HG03025 (cell line): ENCODE data around the gene HSD17B3.
"Not testable (repeated sequence)": the region's sequence is repeated elsewhere in the genome, so short reads cannot be mapped to it uniquely, and the experiment has no call there.

Experiments used
- ATAC-seq: cut with Tn5 transposase; IDR thresholded peaks from one replicate; pipeline ENCODE4 v1.9.1; 2021; ENCODE audit warnings: mild to moderate bottlenecking, moderate library complexity; ENCODE audit not compliant: unreplicated experiment, low FRiP score

Gene HSD17B3

DNA sequence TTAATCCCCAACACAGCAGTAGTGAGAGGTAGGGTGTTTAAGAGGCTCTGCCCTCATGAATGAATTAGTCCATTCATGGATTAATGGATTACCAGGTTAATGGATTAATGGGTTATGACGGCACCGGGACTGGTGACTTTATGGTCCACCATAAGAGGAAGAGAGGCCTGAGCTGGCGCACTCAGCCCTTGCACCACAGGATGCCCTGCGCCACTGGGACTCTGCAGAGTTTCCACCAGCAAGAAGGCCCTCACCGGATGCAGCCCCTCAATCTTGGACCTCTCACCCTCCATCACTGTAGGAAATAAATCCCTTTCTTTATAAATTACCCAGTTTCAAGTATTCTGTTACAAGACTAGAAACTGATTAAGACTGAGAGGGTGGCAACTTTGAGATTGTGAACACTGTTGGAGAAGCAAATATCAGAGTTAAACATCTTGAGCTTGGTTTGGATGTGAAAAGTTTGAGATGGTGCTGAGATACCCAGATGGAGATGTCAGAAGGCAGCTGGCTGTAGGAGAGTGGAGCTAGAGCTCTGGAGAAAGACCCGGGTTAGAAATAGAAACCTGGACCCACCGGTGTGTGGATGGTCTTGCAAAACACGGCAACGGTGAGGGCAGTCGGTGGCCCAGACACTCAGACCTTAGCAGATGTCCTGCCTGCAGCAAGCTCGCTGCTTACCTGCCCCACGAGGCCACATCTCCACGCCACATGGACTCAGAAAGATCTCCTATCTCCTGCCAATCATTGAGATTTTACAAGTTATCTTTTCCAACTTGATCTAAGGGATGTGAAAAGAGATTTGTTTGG lies 98.8 kb downstream of the HSD17B3 start:
- no peak for ATAC-seq

DNA sequence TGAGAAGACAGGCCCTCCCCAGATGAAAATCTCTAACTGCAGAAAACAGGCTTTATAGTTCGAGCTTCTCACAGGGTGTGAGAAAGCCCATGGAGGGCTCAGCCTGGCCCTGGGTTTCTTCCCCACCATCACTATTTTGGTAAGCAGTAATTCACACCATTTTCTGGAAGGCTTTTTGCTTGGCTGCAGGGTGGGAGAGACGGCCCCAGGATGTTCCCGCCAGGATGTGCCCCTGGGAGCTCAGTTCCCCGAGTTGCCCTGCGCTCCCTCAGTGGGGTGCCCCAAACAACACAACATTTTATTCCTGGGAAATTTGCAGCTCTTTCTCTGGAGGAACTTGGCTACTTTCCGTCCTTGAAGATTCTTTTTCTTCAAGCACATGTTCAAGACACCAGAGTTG lies 100.8 kb downstream of the HSD17B3 start:
- no peak for ATAC-seq

DNA sequence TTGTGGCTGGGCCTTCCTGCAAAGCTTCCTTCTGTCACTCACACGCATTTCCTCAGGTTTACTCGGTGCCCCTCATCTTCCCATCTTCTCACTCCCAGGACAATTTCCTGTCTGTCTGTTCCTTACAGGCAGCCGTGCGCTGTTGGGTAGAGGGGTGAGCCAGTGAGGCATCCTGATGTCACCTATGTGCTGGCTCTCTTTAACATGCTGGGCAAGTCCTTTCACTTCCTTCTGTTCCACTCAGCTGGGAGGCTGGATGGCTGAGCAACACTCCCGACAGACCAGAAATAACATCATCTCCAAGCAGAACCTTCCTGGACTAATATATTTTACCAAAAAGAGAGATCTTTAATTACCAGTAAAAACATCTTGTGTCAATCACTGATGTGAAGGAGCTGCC lies 103.0 kb downstream of the HSD17B3 start:
- ATAC-seq: no peak

DNA sequence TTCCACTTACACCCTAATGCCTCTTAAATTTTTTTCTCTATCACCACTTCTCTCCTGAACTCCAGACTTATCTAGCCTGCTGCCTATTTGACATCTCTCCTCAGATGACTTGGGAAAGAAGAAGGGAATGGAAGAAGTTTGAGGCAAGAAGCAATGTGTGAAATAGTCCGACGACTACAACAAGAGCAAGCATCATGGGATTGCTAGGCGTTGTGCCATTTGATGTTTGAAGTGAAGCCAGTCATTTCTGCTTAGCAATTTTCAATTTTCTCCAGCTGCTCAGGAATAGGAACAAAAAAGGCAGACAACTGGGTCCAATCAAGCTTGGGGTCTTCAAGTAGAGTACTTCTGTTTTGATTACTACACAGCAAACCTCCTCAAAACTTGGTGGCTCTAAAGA lies 106.4 kb downstream of the HSD17B3 start:
- ATAC-seq: no peak

DNA sequence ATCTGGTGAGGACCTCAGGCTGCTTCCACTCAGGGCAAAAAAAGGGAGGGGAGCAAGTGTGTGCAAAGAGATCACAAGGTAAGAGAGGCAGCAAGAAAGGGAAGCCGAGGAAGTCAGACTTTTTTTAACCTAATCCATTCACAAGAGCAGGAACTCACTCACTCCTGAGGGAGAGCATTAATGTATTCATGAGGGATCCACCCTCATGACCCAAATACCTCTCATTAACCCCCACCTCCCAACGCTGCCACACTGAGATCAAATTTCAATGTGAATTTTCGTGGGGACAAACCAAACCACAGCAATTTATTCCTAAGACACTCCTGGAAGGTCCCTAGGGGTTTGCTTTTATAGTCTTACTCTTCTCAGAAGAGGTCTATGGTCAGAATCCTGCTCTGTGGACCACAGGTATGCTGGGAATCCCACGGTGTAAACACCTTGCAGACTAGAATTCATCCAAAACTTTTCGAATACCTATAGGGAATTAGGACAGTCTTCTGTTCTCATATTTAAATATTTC lies 108.7 kb downstream of the HSD17B3 start:
- no peak for ATAC-seq

GRCh38 chr9:96192710-96193109 lies 109.3 kb downstream of the HSD17B3 start:
- no peak for ATAC-seq

GRCh38 chr9:96189995-96190394 lies 112.0 kb downstream of the HSD17B3 start:
- ATAC-seq: no peak

DNA sequence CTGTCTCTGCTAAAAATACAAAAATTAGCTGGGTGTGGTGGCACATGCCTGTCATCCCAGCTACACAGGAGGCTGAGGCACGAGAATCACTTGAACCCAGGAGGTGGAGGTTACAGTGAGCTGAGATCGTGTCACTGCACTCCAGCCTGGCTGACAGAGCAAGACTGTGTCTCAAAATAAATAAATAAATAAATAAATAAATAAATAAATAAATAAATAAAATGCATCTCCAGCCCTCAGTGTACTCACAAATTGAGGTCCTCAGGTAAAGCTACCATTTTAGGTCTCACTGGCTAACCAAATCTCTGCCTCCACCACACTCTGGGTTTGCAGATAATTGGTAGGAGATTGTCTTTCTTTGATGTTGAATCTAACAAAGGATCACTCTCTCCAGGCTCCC lies 112.4 kb downstream of the HSD17B3 start:
- not testable (repeated sequence) for ATAC-seq

GRCh38 chr9:96188571-96188970 lies 113.4 kb downstream of the HSD17B3 start:
- ATAC-seq: no peak

- ATAC-seq: no peak
These were observed 114.8 kb downstream of the HSD17B3 start for GRCh38 chr9:96187151-96187555.

GRCh38 chr9:96186591-96187011 lies 115.4 kb downstream of the HSD17B3 start:
- no peak for ATAC-seq

- ATAC-seq: no peak
These were observed 116.3 kb downstream of the HSD17B3 start for GRCh38 chr9:96185518-96186156.
